Uterus (tissue), 2 donors: ENCODE results near the gene TRIM46.

Experiments
- POLR2A ChIP-seq, 2 donors: fragments of 450-650 bp; IDR thresholded peaks; one replicate each; pipeline ENCODE4 v1.6.1; 2016; ENCODE audit warnings: antibody characterized with exemption in 2 of 2, mild to moderate bottlenecking in 1 of 2, moderate library complexity in 1 of 2
- TF ChIP-seq, protein P1 (sequence below), 4 experiments: fragments of 200-600 bp in 2 of 4; fragments of 450-650 bp in 2 of 4; sonication (generic) in 2 of 4; IDR thresholded peaks; one replicate each; pipeline ENCODE4 v1.5.1; 2016 to 2019; ENCODE audit warnings: antibody characterized with exemption in 4 of 4, mild to moderate bottlenecking in 2 of 4, moderate library complexity in 1 of 4

GRCh38 chr1:155218854-155219591 is 45.4 kb downstream of the TRIM46 start:
- TF ChIP-seq, protein P1, sequence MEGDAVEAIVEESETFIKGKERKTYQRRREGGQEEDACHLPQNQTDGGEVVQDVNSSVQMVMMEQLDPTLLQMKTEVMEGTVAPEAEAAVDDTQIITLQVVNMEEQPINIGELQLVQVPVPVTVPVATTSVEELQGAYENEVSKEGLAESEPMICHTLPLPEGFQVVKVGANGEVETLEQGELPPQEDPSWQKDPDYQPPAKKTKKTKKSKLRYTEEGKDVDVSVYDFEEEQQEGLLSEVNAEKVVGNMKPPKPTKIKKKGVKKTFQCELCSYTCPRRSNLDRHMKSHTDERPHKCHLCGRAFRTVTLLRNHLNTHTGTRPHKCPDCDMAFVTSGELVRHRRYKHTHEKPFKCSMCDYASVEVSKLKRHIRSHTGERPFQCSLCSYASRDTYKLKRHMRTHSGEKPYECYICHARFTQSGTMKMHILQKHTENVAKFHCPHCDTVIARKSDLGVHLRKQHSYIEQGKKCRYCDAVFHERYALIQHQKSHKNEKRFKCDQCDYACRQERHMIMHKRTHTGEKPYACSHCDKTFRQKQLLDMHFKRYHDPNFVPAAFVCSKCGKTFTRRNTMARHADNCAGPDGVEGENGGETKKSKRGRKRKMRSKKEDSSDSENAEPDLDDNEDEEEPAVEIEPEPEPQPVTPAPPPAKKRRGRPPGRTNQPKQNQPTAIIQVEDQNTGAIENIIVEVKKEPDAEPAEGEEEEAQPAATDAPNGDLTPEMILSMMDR (IDR thresholded peaks at IDR 0.05): no peak
- no peak for TF ChIP-seq POLR2A (IDR thresholded peaks at IDR 0.05)
